Measurements from ENCODE around the gene MYBPC2.

Gene MYBPC2

GRCh38 chr19:50479761-50480251, 47.1 kb downstream of the MYBPC2 start:
- peaks cover 0 to 16% (median 11%) of the 10 kb centered on the region in 4 experiments for H3K4me1 ChIP-seq (ENCODE audit: control extremely low read depth in 1 of 4, control insufficient read depth in 4 of 4, insufficient read depth in 4 of 4, low read length in 3 of 4)
- no peak overlapping the region for H3K4me3 ChIP-seq (ENCODE audit: control insufficient read depth in 1 of 7, extremely low read depth in 1 of 7, insufficient read depth in 4 of 7, low read depth in 2 of 7, low read length in 6 of 7)
- DNase-seq, result no peak
- CTCF ChIA-PET, result interaction anchor here (0.7 to 1.7 kb wide), 3 partner anchors 19 to 550 kb away, joined by 3 to 5 read pairs (median 5); no protein-coding TSS in a partner anchor
- H3K9me3 ChIP-seq (ENCODE audit: control extremely low read depth in 1 of 5, control insufficient read depth in 4 of 5, insufficient read depth in 2 of 5, low read depth in 1 of 5, low read length in 4 of 5), result peaks cover 0 to 7% (median 0%) of the 10 kb centered on the region in 5 experiments
- POLR2A ChIA-PET, result no interaction called here
- peaks cover 5 to 55% (median 44%) of the 10 kb centered on the region in 4 experiments for H3K36me3 ChIP-seq (ENCODE audit: control insufficient read depth in 4 of 4, insufficient read depth in 4 of 4, low read length in 3 of 4)
- H3K27me3 ChIP-seq (replicated peaks in 2 of 5; ENCODE audit: control insufficient read depth in 4 of 5, insufficient read depth in 5 of 5, low read length in 4 of 5), result no peaks in the 10 kb centered on the region
- 97% methylated on average over 12 of the region's 16 CpGs for WGBS (ENCODE audit: insufficient coverage)
- no peak overlapping the region for H3K27ac ChIP-seq (ENCODE audit: insufficient read depth in 1 of 2, low read depth in 1 of 2, low read length in 2 of 2, poor library complexity in 1 of 2, severe bottlenecking in 2 of 2)

- Histone ChIP-seq H3K36me3 (ENCODE audit: control insufficient read depth in 4 of 4, insufficient read depth in 4 of 4, low read length in 3 of 4) (peaks cover 5 to 59% (median 44%) of the 10 kb centered on the region in 4 experiments), H3K27ac (ENCODE audit: insufficient read depth in 1 of 2, low read depth in 1 of 2, low read length in 2 of 2, poor library complexity in 1 of 2, severe bottlenecking in 2 of 2) (no peak overlapping the region), H3K27me3 (replicated peaks in 2 of 5; ENCODE audit: control insufficient read depth in 4 of 5, insufficient read depth in 5 of 5, low read length in 4 of 5) (no peaks in the 10 kb centered on the region), H3K9me3 (ENCODE audit: control extremely low read depth in 1 of 5, control insufficient read depth in 4 of 5, insufficient read depth in 2 of 5, low read depth in 1 of 5, low read length in 4 of 5) (peaks cover 0 to 7% (median 0%) of the 10 kb centered on the region in 5 experiments), H3K4me1 (ENCODE audit: control extremely low read depth in 1 of 4, control insufficient read depth in 4 of 4, insufficient read depth in 4 of 4, low read length in 3 of 4) (peaks cover 0 to 16% (median 11%) of the 10 kb centered on the region in 4 experiments), H3K4me3 (ENCODE audit: control insufficient read depth in 1 of 7, extremely low read depth in 1 of 7, insufficient read depth in 4 of 7, low read depth in 2 of 7, low read length in 6 of 7) (no peak overlapping the region)
- 91% methylated on average over 23 of the region's 37 CpGs for WGBS (ENCODE audit: insufficient coverage)
- POLR2A ChIA-PET, result interaction anchor here (0.6 kb wide), 1 partner anchor 461 kb away, joined by 3 read pairs; no protein-coding TSS in a partner anchor
- no peak for DNase-seq
- CTCF ChIA-PET, result interaction anchor here (0.7 kb wide), 1 partner anchor 551 kb away, joined by 3 read pairs; no protein-coding TSS in a partner anchor
These were observed 47.8 kb downstream of the MYBPC2 start for GRCh38 chr19:50480281-50481111.

- Histone ChIP-seq H3K9me3 (ENCODE audit: control extremely low read depth in 1 of 5, control insufficient read depth in 4 of 5, insufficient read depth in 2 of 5, low read depth in 1 of 5, low read length in 4 of 5) (peaks cover 0 to 13% (median 2%) of the 10 kb centered on the region in 5 experiments), H3K4me3 (ENCODE audit: control insufficient read depth in 1 of 7, extremely low read depth in 1 of 7, insufficient read depth in 4 of 7, low read depth in 2 of 7, low read length in 6 of 7) (no peak overlapping the region), H3K36me3 (ENCODE audit: control insufficient read depth in 4 of 4, insufficient read depth in 4 of 4, low read length in 3 of 4) (peaks cover 5 to 59% (median 44%) of the 10 kb centered on the region in 4 experiments), H3K27ac (ENCODE audit: insufficient read depth in 1 of 2, low read depth in 1 of 2, low read length in 2 of 2, poor library complexity in 1 of 2, severe bottlenecking in 2 of 2) (no peak overlapping the region), H3K27me3 (replicated peaks in 2 of 5; ENCODE audit: control insufficient read depth in 4 of 5, insufficient read depth in 5 of 5, low read length in 4 of 5) (no peaks in the 10 kb centered on the region), H3K4me1 (ENCODE audit: control extremely low read depth in 1 of 4, control insufficient read depth in 4 of 4, insufficient read depth in 4 of 4, low read length in 3 of 4) (peaks cover 0 to 16% (median 10%) of the 10 kb centered on the region in 4 experiments)
- no peak for DNase-seq
- 95% methylated on average over 22 of the region's 27 CpGs for WGBS (ENCODE audit: insufficient coverage)
- ChIA-PET CTCF (no interaction called here), POLR2A (interaction anchor here (0.6 kb wide), 1 partner anchor 462 kb away, joined by 3 read pairs; no protein-coding TSS in a partner anchor)
These were observed 48.9 kb downstream of the MYBPC2 start for GRCh38 chr19:50481351-50482149.

GRCh38 chr19:50482271-50482855, 49.7 kb downstream of the MYBPC2 start:
- H3K27ac ChIP-seq (ENCODE audit: insufficient read depth in 1 of 2, low read depth in 1 of 2, low read length in 2 of 2, poor library complexity in 1 of 2, severe bottlenecking in 2 of 2), result no peak overlapping the region
- no peaks in the 10 kb centered on the region for H3K27me3 ChIP-seq (replicated peaks in 2 of 5; ENCODE audit: control insufficient read depth in 4 of 5, insufficient read depth in 5 of 5, low read length in 4 of 5)
- ChIA-PET CTCF (no interaction called here), POLR2A (no interaction called here)
- 84% methylated on average over 12 of the region's 16 CpGs for WGBS (ENCODE audit: insufficient coverage)
- H3K9me3 ChIP-seq (ENCODE audit: control extremely low read depth in 1 of 5, control insufficient read depth in 4 of 5, insufficient read depth in 2 of 5, low read depth in 1 of 5, low read length in 4 of 5), result peaks cover 0 to 17% (median 3%) of the 10 kb centered on the region in 5 experiments
- H3K36me3 ChIP-seq (ENCODE audit: control insufficient read depth in 4 of 4, insufficient read depth in 4 of 4, low read length in 3 of 4), result peaks cover 5 to 59% (median 44%) of the 10 kb centered on the region in 4 experiments
- H3K4me1 ChIP-seq (ENCODE audit: control extremely low read depth in 1 of 4, control insufficient read depth in 4 of 4, insufficient read depth in 4 of 4, low read length in 3 of 4), result peaks cover 0 to 8% (median 5%) of the 10 kb centered on the region in 4 experiments
- no peak for DNase-seq
- H3K4me3 ChIP-seq (ENCODE audit: control insufficient read depth in 1 of 7, extremely low read depth in 1 of 7, insufficient read depth in 4 of 7, low read depth in 2 of 7, low read length in 6 of 7), result no peak overlapping the region

- H3K27ac ChIP-seq (ENCODE audit: insufficient read depth in 1 of 2, low read depth in 1 of 2, low read length in 2 of 2, poor library complexity in 1 of 2, severe bottlenecking in 2 of 2), result no peak overlapping the region
- DNase-seq, result no peak
- ChIA-PET POLR2A (no interaction called here), CTCF (interaction anchor here (1.2 kb wide), 1 partner anchor 95 kb away, joined by 3 read pairs; no protein-coding TSS in a partner anchor)
- no peaks in the 10 kb centered on the region for H3K27me3 ChIP-seq (replicated peaks in 2 of 5; ENCODE audit: control insufficient read depth in 4 of 5, insufficient read depth in 5 of 5, low read length in 4 of 5)
- WGBS (ENCODE audit: insufficient coverage), result 96% methylated on average over 10 of the region's 10 CpGs
- H3K4me1 ChIP-seq (ENCODE audit: control extremely low read depth in 1 of 4, control insufficient read depth in 4 of 4, insufficient read depth in 4 of 4, low read length in 3 of 4), result peaks cover 0 to 8% (median 5%) of the 10 kb centered on the region in 4 experiments
- H3K9me3 ChIP-seq (ENCODE audit: control extremely low read depth in 1 of 5, control insufficient read depth in 4 of 5, insufficient read depth in 2 of 5, low read depth in 1 of 5, low read length in 4 of 5), result peaks cover 0 to 17% (median 3%) of the 10 kb centered on the region in 5 experiments
- H3K4me3 ChIP-seq (ENCODE audit: control insufficient read depth in 1 of 7, extremely low read depth in 1 of 7, insufficient read depth in 4 of 7, low read depth in 2 of 7, low read length in 6 of 7), result no peak overlapping the region
- H3K36me3 ChIP-seq (ENCODE audit: control insufficient read depth in 4 of 4, insufficient read depth in 4 of 4, low read length in 3 of 4), result peaks cover 5 to 59% (median 42%) of the 10 kb centered on the region in 4 experiments
These were observed 50.2 kb downstream of the MYBPC2 start for GRCh38 chr19:50482916-50483315.

GRCh38 chr19:50485284-50485955, 52.7 kb downstream of the MYBPC2 start:
- DNase-seq, result no peak
- Histone ChIP-seq H3K27ac (ENCODE audit: insufficient read depth in 1 of 2, low read depth in 1 of 2, low read length in 2 of 2, poor library complexity in 1 of 2, severe bottlenecking in 2 of 2) (no peak overlapping the region), H3K4me3 (ENCODE audit: control insufficient read depth in 1 of 7, extremely low read depth in 1 of 7, insufficient read depth in 4 of 7, low read depth in 2 of 7, low read length in 6 of 7) (no peak overlapping the region), H3K27me3 (replicated peaks in 2 of 5; ENCODE audit: control insufficient read depth in 4 of 5, insufficient read depth in 5 of 5, low read length in 4 of 5) (no peaks in the 10 kb centered on the region), H3K4me1 (ENCODE audit: control extremely low read depth in 1 of 4, control insufficient read depth in 4 of 4, insufficient read depth in 4 of 4, low read length in 3 of 4) (peaks cover 0 to 13% (median 4%) of the 10 kb centered on the region in 4 experiments), H3K36me3 (ENCODE audit: control insufficient read depth in 4 of 4, insufficient read depth in 4 of 4, low read length in 3 of 4) (peaks cover 0 to 38% (median 21%) of the 10 kb centered on the region in 4 experiments), H3K9me3 (ENCODE audit: control extremely low read depth in 1 of 5, control insufficient read depth in 4 of 5, insufficient read depth in 2 of 5, low read depth in 1 of 5, low read length in 4 of 5) (peaks cover 0 to 10% (median 3%) of the 10 kb centered on the region in 5 experiments)
- 97% methylated on average over 10 of the region's 10 CpGs for WGBS (ENCODE audit: insufficient coverage)
- ChIA-PET CTCF (interaction anchor here (0.6 kb wide), 2 partner anchors 17 to 129 kb away, joined by 3 read pairs; no protein-coding TSS in a partner anchor), POLR2A (interaction anchor here (0.7 kb wide), 1 partner anchor 269 kb away, joined by 3 read pairs; no protein-coding TSS in a partner anchor)

All from common myeloid progenitor, CD34-positive (primary cell).